ENCODE results near the gene ARHGAP20.

Gene ARHGAP20

DNA sequence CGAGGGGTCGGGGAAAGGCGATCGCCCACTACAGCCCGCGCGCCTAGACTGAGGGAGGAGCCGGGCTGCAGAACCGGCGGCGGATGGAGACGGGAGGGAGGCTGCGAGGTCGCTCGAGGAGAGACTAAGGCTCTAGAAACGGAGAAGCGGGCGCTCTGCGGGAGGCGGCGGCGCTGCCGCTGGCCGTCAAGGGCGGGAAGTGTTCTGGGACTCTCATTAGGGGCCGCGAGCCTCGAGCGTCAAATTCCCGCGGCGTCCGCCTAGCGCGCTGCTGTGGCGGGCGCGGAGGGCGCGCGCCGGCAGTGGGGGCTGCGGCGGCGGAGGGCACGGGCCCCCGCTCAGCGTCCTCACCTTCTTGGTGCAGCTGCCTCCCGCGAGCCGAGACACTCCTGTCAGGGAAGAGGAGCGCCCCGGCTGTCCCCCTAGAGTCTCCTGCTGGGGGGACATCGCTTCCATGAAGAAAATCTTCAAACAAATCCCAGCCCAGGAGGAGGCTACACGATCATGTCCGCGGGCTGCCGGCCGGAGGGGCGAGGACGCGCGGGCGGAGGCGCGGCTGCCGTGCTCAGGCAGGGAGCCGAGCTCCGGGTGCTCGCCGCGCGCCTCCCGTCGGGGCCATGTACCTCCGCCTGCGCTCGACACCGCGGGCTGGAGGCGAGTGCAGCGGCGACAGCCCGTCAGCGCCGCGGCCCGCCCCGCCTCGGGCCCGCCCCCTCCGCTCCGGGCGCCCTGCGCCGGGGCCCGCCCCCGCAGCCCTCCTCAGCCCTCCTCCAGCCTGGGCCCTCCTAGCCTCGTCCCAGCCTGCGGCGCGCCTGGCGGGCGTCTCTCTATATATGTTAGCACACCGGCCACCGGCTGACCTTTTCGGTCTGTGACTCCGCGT, at the start of gene ARHGAP20:
Gene ARHGAP20 (minus strand): TSS at position 662 of the 883 bp plus-strand sequence. CDS start 206 bp downstream, at position 456.
- DNase-seq (ENCODE audit: low spot score) = peak; percentile 83

DNA sequence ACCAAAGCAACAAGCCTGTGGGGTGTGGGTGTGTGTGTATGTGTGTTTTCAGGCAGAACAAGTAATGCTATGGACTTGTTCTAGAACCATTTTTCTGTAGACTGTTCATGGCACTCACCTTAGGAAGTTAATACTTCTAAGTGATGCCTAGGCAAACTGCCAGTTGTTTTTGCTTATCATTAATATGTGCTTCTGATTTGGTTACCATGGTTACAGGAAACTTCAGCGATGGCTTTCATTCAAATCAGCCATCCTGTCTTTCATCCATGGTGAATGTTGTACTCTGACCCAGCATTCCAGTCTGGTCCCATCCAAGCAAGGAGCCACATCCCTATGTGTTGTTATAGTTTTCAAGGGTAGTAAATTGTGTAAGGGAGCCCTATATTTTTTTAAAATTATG, 49.8 kb upstream of the ARHGAP20 start:
- no peak for DNase-seq (ENCODE audit: low spot score)

DNA sequence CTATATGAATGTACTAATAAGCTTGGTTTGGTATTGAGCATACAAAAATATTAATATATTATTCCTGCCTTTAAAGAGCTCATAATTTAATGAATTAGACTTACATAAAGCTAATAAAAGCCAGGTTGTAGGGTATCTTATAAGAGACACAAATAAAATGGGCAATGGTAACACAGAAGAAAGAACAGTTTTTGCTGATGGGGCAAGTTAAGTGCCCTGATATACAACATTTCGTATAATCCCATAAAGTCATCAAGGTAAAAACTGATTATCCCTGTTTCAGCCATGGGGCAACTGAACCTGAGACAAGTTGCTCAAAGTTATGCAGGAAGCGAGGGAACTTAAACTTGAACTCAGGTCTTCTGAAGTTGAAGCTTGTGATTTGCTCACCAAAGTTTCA, 48.9 kb upstream of the ARHGAP20 start:
- DNase-seq (ENCODE audit: low spot score) = no peak

- no peak for DNase-seq (ENCODE audit: low spot score)
Measured at GRCh38 chr11:110759972-110760381, 47.7 kb upstream of the ARHGAP20 start.

GRCh38 chr11:110757962-110758755, 45.9 kb upstream of the ARHGAP20 start:
- DNase-seq (ENCODE audit: low spot score) = no peak

- no peak for DNase-seq (ENCODE audit: low spot score)
Measured at GRCh38 chr11:110757066-110757465, 44.8 kb upstream of the ARHGAP20 start.

- no peak for DNase-seq (ENCODE audit: low spot score)
Measured at GRCh38 chr11:110755941-110756340, 43.7 kb upstream of the ARHGAP20 start.

DNA sequence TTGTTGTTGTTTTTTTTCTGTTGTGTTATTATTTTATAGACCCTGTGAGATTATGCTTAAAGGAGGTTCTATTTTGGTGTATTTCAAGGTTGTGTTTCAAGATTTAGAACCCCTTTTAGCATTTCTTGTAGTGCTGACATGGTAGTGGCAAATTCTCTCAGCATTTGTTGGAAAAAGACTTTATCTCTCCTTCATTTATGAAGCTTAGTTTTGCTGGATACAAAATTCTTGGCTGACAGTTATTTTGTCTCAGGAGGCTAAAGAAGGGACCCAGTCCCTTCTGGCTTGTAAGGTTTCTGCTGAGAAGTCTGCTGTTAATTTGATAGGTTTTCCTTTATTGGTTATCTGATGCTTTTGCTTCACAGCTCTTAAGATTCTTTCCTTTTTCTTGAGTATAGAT, 40.7 kb upstream of the ARHGAP20 start:
- no peak for DNase-seq (ENCODE audit: low spot score)

- DNase-seq (ENCODE audit: low spot score) = no peak
Measured at GRCh38 chr11:110750100-110750499, 37.9 kb upstream of the ARHGAP20 start.

- DNase-seq (ENCODE audit: low spot score) = no peak
Measured at GRCh38 chr11:110747531-110747930, 35.3 kb upstream of the ARHGAP20 start.

GRCh38 chr11:110738641-110739040, 26.4 kb upstream of the ARHGAP20 start:
- no peak for DNase-seq (ENCODE audit: low spot score)

DNA sequence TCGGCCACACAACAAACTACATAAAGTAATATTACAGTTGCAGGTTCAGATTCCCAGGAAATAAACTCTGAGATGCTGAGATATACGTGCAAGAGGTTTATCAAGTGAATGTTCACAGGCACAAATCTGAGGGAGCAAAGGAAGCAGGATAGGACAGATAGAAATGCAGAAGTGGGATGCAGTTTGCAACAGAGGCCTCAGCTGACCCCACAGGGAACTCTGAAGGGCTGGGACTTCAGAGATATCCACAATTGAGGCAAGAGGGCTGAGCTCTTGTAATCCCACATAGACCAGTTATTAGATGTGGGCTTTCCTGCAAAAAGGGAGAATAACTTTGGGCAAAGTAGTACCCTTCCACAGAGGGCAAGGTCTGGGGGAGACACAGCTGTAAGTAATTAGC, 25.4 kb upstream of the ARHGAP20 start:
- no peak for DNase-seq (ENCODE audit: low spot score)

DNA sequence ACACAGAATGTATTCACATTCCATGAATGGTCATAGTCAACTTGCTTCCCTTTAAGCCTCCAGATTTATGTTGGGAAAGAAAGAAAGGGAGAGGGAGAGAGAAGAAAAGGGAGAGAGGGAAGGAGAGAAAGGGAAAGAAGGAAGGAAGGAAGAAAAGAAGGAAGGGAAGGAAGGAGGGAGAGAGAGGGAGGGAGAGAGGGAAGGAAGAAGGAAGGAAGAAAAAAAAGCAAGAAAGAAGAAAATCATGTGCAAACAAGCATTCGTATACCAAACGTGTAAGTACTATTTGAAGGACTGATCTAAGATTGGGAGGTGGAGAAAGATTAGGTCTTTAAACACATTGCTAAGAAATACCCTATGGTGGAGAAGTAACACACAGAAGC, 23.9 kb upstream of the ARHGAP20 start:
- no peak for DNase-seq (ENCODE audit: low spot score)

DNA sequence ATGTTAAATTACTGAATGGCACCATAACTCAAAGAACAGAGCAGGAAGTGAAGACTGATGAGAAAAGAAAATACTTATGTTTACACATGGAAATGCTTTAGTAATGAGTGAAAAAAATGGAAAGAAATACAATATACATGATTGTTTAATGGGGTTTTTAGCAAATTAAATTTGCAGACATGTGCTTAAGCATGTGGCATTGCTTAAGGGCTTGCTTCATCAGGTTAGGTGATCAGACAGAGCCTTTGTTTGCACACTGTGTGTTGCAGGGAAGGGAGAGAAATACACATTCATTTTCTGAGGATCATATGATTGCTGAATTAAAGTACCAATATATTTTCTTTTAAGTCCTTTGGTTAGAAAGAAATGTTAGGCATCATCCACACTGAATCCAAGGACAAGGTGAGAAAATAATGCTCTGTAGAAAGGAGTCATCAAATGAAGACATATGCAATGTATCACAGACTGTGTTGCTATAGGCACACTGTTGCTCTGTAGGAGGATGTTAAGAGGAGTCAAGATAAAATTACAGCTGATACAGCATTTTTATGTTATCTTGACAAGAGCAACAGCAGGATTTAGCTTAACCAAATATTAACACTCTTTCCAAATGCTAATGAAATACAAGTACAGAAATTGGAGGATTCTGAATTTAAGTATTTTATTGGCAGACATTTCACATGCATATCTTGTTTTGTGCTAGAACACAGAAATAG, 23.4 kb upstream of the ARHGAP20 start:
- no peak for DNase-seq (ENCODE audit: low spot score)

- DNase-seq (ENCODE audit: low spot score) = no peak
Measured at GRCh38 chr11:110734790-110735189, 22.6 kb upstream of the ARHGAP20 start.

- no peak for DNase-seq (ENCODE audit: low spot score)
Measured at GRCh38 chr11:110730773-110731172, 18.5 kb upstream of the ARHGAP20 start.

- no peak for DNase-seq (ENCODE audit: low spot score)
Measured at GRCh38 chr11:110728883-110729282, 16.6 kb upstream of the ARHGAP20 start.

DNA sequence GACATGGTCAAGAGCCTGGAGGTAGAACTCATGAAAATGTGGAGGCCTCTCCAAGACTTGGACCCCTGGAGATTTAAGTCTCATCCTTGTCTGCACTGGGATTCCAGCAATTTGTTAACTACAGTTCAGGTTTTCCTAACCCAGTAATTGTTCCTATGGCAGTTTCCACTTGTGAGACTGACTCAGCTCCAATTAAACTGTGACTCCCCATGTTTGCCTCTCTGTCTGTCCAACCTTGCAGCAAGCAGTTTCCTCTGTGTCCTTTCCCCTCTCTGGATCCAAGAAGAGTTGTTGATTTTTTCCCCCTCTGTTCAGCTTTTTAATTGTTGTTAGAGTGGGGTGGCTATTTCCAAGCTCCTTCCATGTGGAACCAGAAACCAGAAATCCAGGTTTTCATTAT, 16.2 kb upstream of the ARHGAP20 start:
- no peak for DNase-seq (ENCODE audit: low spot score)

DNA sequence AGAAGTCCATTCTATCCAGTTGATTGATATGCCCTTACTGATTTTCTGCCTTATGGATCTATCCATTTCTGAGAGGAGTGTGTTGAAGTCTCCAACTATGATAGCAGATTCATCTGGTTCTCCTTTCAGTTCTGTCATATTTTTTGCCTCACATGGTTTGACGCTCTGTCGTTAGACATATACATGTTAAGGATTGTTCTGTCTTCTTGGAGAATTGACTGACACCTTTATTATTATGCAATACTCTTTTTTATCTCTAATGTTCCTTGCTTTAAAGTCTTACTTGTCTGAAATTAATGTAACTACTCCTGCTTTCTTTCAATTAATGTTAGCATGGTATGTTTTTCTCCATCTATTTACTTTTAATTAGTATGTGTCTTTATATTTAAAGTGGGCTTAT, 12.1 kb upstream of the ARHGAP20 start:
- DNase-seq (ENCODE audit: low spot score) = no peak

DNA sequence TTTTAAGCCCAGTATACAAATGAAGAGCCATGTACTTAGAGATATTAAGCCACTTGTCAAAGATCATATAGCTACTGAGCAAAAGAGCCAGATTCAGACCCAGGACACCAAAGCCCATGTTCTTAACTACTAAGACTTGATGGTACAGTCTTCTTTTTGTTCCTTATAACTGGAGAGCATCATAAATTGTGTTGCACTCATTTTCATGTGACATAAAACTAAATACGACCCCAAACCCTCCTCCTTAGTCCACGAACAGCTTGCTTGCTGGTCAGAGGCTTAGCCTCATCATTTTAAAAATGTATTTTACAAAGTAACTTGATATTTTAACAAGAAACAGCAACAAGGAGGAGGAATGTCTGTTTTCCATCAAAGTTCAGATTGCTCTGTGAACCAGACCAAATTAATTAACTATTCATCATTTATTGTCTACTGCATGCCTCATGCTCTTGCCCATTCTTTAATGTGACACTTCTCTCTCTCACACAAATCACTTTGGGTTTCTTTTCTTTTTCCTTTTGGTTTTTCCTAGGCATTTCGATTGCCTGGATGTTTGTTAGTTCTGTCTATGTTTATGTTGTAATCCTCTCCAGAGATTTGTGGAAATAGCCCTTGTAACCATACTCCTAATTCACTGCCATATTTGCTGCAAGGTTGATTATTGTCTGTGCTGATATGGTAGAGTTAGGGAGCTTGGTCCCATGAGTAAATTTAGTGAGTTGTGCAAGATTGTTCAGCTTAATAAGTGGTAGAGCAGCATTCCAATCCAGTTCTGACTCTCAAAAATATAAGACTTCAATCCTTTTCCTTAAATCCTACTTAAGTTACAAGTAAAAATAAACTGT, 8.4 kb upstream of the ARHGAP20 start:
- DNase-seq (ENCODE audit: low spot score) = no peak

GRCh38 chr11:110716361-110716760, 4.1 kb upstream of the ARHGAP20 start:
- no peak for DNase-seq (ENCODE audit: low spot score)

GRCh38 chr11:110715541-110715940, 3.3 kb upstream of the ARHGAP20 start:
- no peak for DNase-seq (ENCODE audit: low spot score)

Measured in ecto neural progenitor cell (in vitro differentiated cells).